HG03097 (cell line): ENCODE measurements around the gene KCTD18.

Source experiments
- ATAC-seq: cut with Tn5 transposase; IDR thresholded peaks from one replicate; pipeline ENCODE4 v1.9.1; 2021; ENCODE audit not compliant: unreplicated experiment, low FRiP score

Gene KCTD18

GRCh38 chr2:200509612-200510433, at the start of gene KCTD18:
KCTD18 (minus strand) TSS chr2:200510068; CDS start chr2:200507016, 3,052 bp downstream.
- peak; percentile 99 for ATAC-seq

- ATAC-seq = no peak
Observed at GRCh38 chr2:200540793-200541192, 30.9 kb upstream of the KCTD18 start.

- ATAC-seq = no peak
Observed at GRCh38 chr2:200538139-200538538, 28.3 kb upstream of the KCTD18 start.

GRCh38 chr2:200534572-200534971, 24.7 kb upstream of the KCTD18 start:
- no peak for ATAC-seq

GRCh38 chr2:200533754-200534153, 23.9 kb upstream of the KCTD18 start:
- no peak for ATAC-seq

GRCh38 chr2:200528228-200528627, 18.4 kb upstream of the KCTD18 start:
- ATAC-seq = no peak

GRCh38 chr2:200525882-200526651, 16.2 kb upstream of the KCTD18 start, which contains the start of gene SGO2:
SGO2 (plus strand) TSS chr2:200526207; CDS start chr2:200532976, 6,769 bp downstream.
- ATAC-seq = peak; percentile 99

- no peak for ATAC-seq
Observed at GRCh38 chr2:200525551-200525881, 15.6 kb upstream of the KCTD18 start.

- ATAC-seq = no peak
Observed at GRCh38 chr2:200525066-200525465, 15.2 kb upstream of the KCTD18 start.

- no peak for ATAC-seq
Observed at GRCh38 chr2:200523604-200524003, 13.7 kb upstream of the KCTD18 start.

GRCh38 chr2:200523158-200523557, 13.3 kb upstream of the KCTD18 start:
- ATAC-seq = no peak

- ATAC-seq = no peak
Observed at GRCh38 chr2:200515155-200515554, 5.3 kb upstream of the KCTD18 start.

- no peak for ATAC-seq
Observed at GRCh38 chr2:200509235-200509611, 645 bp downstream of the KCTD18 start.

- ATAC-seq = no peak
Observed at GRCh38 chr2:200507179-200507578, 2.7 kb downstream of the KCTD18 start.

GRCh38 chr2:200506679-200507078, 3.2 kb downstream of the KCTD18 start:
- no peak for ATAC-seq

GRCh38 chr2:200502196-200502595, 7.7 kb downstream of the KCTD18 start:
- ATAC-seq = no peak

GRCh38 chr2:200498402-200499162, 11.3 kb downstream of the KCTD18 start:
- ATAC-seq = no peak

- ATAC-seq = no peak
Observed at GRCh38 chr2:200496696-200497095, 13.2 kb downstream of the KCTD18 start.

- ATAC-seq = no peak
Observed at GRCh38 chr2:200494048-200494447, 15.8 kb downstream of the KCTD18 start.

GRCh38 chr2:200492656-200493055, 17.2 kb downstream of the KCTD18 start:
- no peak for ATAC-seq

GRCh38 chr2:200490001-200490400, 19.9 kb downstream of the KCTD18 start:
- no peak for ATAC-seq
